ENCODE data around the gene KRTAP10-5. TPM values are rescaled to one million over a fixed set of nuclear protein-coding genes. Genes with fewer than 3 reads are reported as not detected.
"Not testable (repeated sequence)": the region's sequence is repeated elsewhere in the genome, so short reads cannot be mapped to it uniquely, and the experiment has no call there.

The KRTAP10-5 gene
- total RNA-seq: not detected

GRCh38 chr21:44580231-44580821 lies at the start of gene KRTAP10-5:
TSS of gene KRTAP10-5 (minus strand) at chr21:44580604. CDS start at chr21:44580578, 26 bp downstream.
- H3K4me3 ChIP-seq; intact Hi-C loops (cut with DNase I); DNase-seq (ENCODE audit: low spot score in 2 of 2); H3K36me3 ChIP-seq; H3K27me3 ChIP-seq; H3K4me1 ChIP-seq; H3K27ac ChIP-seq: not testable (repeated sequence)
- peaks cover 7 to 14% of the 10 kb centered on the region in 2 donors for H3K9me3 ChIP-seq

- DNase-seq (ENCODE audit: low spot score in 2 of 2): no peak
- H3K4me1 ChIP-seq: no peaks in the 10 kb centered on the region
- no peaks in the 10 kb centered on the region for H3K36me3 ChIP-seq
- no peak overlapping the region for H3K4me3 ChIP-seq
- intact Hi-C loops (cut with DNase I): no loop called here
- H3K27me3 ChIP-seq: no peaks in the 10 kb centered on the region
- no peak for TF ChIP-seq CTCF (IDR thresholded peaks at IDR 0.05)
- no peak overlapping the region for H3K27ac ChIP-seq
- H3K9me3 ChIP-seq: peaks cover 0 to 33% of the 10 kb centered on the region in 2 donors
Measured at GRCh38 chr21:44628707-44629391, 48.4 kb upstream of the KRTAP10-5 start.

- H3K4me1 ChIP-seq; intact Hi-C loops (cut with DNase I); H3K36me3 ChIP-seq; H3K4me3 ChIP-seq; H3K27me3 ChIP-seq; DNase-seq (ENCODE audit: low spot score in 2 of 2); H3K27ac ChIP-seq: not testable (repeated sequence)
- H3K9me3 ChIP-seq: peaks cover 0 to 34% of the 10 kb centered on the region in 2 donors
Measured at GRCh38 chr21:44627831-44628233, 47.4 kb upstream of the KRTAP10-5 start.

- DNase-seq (ENCODE audit: low spot score in 2 of 2); H3K4me1 ChIP-seq; H3K4me3 ChIP-seq; intact Hi-C loops (cut with DNase I); H3K36me3 ChIP-seq; H3K27me3 ChIP-seq; H3K27ac ChIP-seq: not testable (repeated sequence)
- peaks cover 0 to 30% of the 10 kb centered on the region in 2 donors for H3K9me3 ChIP-seq
Measured at GRCh38 chr21:44627181-44627822, 46.9 kb upstream of the KRTAP10-5 start.

GRCh38 chr21:44626673-44627143 lies 46.3 kb upstream of the KRTAP10-5 start, which contains the start of gene KRTAP10-9:
TSS of gene KRTAP10-9 (plus strand) at chr21:44627093. CDS start at chr21:44627172, 79 bp downstream.
- no peak within 1 kb of the TSS for H3K27ac ChIP-seq
- no peaks in the 10 kb centered on the region for H3K36me3 ChIP-seq
- no peak for DNase-seq (ENCODE audit: low spot score in 2 of 2)
- no peaks in the 10 kb centered on the region for H3K4me1 ChIP-seq
- H3K4me3 ChIP-seq: no peak within 1 kb of the TSS
- no peak for TF ChIP-seq CTCF (IDR thresholded peaks at IDR 0.05)
- no peaks in the 10 kb centered on the region for H3K27me3 ChIP-seq
- peaks cover 0 to 24% of the 10 kb centered on the region in 2 donors for H3K9me3 ChIP-seq
- intact Hi-C loops (cut with DNase I): no loop called here

- Histone ChIP-seq H3K4me1 (no peaks in the 10 kb centered on the region), H3K36me3 (no peaks in the 10 kb centered on the region), H3K4me3 (no peak overlapping the region), H3K9me3 (peaks cover 0 to 20% of the 10 kb centered on the region in 2 donors), H3K27me3 (no peaks in the 10 kb centered on the region), H3K27ac (no peak overlapping the region)
- intact Hi-C loops (cut with DNase I): no loop called here
- TF ChIP-seq CTCF (IDR thresholded peaks at IDR 0.05): no peak
- DNase-seq (ENCODE audit: low spot score in 2 of 2): no peak
Measured at GRCh38 chr21:44626262-44626661, 45.9 kb upstream of the KRTAP10-5 start.

GRCh38 chr21:44625756-44626155 lies 45.4 kb upstream of the KRTAP10-5 start:
- no peak for DNase-seq (ENCODE audit: low spot score in 2 of 2)

More at GRCh38 chr21:44625756-44626155, 45.4 kb upstream of the KRTAP10-5 start:
- peaks cover 0 to 15% of the 10 kb centered on the region in 2 donors for H3K9me3 ChIP-seq
- TF ChIP-seq CTCF (IDR thresholded peaks at IDR 0.05): no peak
- H3K36me3 ChIP-seq: no peaks in the 10 kb centered on the region
- H3K27ac ChIP-seq: no peak overlapping the region
- H3K27me3 ChIP-seq: no peaks in the 10 kb centered on the region
- intact Hi-C loops (cut with DNase I): no loop called here
- H3K4me1 ChIP-seq: no peaks in the 10 kb centered on the region
- no peak overlapping the region for H3K4me3 ChIP-seq
